ENCODE results near the gene COL18A1.
A peak's percentile ranks its signal among the peaks of the same experiment; 100 is the strongest.

COL18A1 gene

GRCh38 chr21:45470773-45471524, 66.0 kb downstream of the COL18A1 start:
- peak; percentile 31 for DNase-seq

- DNase-seq: no peak
Measured at GRCh38 chr21:45471525-45472221, 66.7 kb downstream of the COL18A1 start.

- DNase-seq: no peak
Measured at GRCh38 chr21:45472445-45473365, 67.7 kb downstream of the COL18A1 start.

GRCh38 chr21:45473496-45474322, 68.7 kb downstream of the COL18A1 start:
- DNase-seq: no peak

GRCh38 chr21:45474323-45474950, 69.5 kb downstream of the COL18A1 start:
- no peak for DNase-seq

GRCh38 chr21:45475004-45475685, 70.2 kb downstream of the COL18A1 start:
- DNase-seq: no peak

- no peak for DNase-seq
Measured at GRCh38 chr21:45475797-45476570, 71.0 kb downstream of the COL18A1 start.

- no peak for DNase-seq
Measured at GRCh38 chr21:45476582-45476981, 71.6 kb downstream of the COL18A1 start.

GRCh38 chr21:45477176-45478114, 72.5 kb downstream of the COL18A1 start:
- DNase-seq: no peak

- DNase-seq: peak; percentile 87
Measured at GRCh38 chr21:45478115-45478801, 73.3 kb downstream of the COL18A1 start.

GRCh38 chr21:45478816-45479669, 74.1 kb downstream of the COL18A1 start:
- DNase-seq: no peak

GRCh38 chr21:45479691-45480675, 75.0 kb downstream of the COL18A1 start:
- peak; percentile 24 for DNase-seq

GRCh38 chr21:45480701-45481500, 75.9 kb downstream of the COL18A1 start:
- no peak for DNase-seq

- no peak for DNase-seq
Measured at GRCh38 chr21:45481566-45481965, 76.6 kb downstream of the COL18A1 start.

All from CD4-positive, alpha-beta T cell treated with Interleukin-10 for 1 hour (primary cell).